HUDEP-2 (cell line): ENCODE measurements around the gene TMEM131.

Experiments
- DNase-seq, 76 experiments: peaks; one replicate each; lab custom pipeline; 2025; ENCODE audit not compliant: unreplicated experiment in 76 of 76; lab: John Stamatoyannopoulos, UW

The TMEM131 gene

DNA sequence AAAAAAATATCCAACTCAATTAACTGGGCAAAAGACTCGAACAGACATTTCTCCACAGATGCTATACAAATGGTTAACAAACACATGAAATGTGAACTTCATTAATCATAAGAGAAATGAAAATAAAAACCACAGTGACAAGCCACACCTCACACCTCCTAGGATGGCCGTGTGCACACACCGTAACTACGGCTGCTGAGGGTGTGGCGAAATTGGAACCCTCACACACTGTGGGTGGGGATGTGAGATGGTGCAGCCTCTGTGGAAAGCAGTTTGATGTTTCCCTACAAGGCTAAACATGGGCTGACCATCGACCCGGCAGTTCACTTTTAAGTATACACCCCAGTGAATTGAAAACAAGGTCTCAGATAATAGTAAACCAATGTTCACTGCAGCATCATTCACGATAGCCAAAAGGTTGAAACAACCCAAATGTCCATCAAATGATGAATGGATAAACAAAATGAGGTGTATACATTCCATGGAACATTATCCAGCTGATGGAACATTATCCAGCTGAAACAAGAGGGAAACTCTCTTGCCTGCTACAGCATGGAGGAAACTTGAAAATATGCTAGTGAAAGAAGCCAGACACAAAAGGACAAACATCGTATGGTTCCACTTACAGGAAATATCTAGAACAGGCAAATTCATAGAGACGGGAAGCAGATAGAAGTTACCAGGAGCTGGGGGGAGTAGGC, 250.1 kb downstream of the TMEM131 start:
- DNase-seq: no peak

DNA sequence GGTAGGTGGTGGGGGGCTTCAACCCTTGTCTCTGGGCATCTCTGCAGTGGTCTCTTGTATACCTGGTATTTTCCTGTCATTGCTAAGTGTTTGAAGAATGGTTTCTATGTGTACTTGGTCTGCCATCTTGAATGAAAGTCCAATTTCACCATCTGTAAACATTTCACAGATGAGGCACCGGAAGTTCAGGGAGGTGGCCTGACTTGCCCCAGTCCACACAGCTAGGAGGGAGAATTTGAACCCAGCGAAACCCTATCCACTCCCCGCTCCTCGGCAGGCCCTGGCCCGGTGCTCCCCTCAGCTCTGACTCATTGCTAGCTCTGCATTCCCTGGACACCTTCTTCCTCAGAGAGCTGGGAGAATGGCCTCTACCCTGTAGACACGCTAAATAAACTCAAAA, 251.8 kb downstream of the TMEM131 start:
- no peak for DNase-seq

DNA sequence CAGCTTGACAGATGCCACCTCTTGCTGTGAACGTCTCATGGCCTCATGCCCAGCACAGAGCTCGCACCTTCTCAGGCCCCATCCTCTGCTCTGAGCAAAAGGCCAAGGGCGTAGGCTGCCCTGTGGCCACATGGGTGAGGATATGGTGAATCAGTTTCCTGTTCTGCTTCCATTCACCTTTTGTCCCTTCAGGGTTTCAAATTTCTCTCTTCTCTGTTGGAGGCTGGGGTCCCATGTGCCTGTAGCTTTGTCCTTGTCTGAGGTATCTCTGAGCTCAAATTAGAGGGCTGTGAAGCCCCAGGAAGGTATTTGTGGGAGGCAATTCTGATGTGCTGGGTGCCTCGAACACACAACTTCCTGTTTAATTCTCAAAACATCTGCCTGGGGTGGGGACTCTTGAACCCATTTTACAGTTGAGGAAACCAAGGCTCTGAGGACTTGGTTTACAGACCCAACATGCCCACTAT, 253.3 kb downstream of the TMEM131 start:
- DNase-seq: no peak

DNA sequence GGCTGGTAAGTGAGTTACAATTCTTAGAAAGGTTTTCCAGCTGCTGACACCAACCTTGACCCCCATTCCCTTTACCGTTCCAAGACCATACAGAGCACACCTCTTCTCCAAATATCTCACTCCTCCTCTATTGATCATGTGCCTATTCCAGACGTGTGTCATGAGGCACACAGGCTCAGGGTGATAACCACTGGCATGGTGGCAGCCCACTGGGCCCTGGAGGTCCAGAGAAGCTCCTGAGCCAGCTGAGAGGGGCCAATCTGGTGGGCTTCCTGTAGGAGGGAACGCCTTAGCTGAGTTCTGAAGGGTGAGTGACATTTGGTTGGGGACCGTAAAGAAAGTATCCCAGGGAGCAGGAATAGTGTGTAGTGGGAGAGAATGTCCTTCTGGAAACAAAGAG, 254.1 kb downstream of the TMEM131 start:
- no peak for DNase-seq

DNA sequence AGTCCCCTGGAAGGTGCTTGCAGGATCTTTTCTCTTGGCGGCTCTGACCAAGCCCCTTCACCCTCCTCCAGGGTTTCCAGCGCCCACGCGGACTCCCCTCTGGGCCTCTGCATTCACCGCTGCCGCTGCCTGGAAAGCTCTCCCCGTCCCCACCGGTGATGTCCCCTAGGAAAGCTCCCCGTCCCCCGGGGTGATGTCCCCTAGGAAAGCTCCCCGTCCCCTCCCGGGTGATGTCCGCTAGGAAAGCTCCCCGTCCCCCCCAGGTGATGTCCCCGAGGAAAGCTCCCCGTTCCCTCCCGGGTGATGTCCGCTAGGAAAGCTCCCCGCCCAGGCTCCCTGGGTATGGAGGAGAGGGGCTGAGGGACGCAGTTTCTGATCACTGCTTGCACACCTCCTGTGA, 254.5 kb downstream of the TMEM131 start:
- no peak for DNase-seq

DNA sequence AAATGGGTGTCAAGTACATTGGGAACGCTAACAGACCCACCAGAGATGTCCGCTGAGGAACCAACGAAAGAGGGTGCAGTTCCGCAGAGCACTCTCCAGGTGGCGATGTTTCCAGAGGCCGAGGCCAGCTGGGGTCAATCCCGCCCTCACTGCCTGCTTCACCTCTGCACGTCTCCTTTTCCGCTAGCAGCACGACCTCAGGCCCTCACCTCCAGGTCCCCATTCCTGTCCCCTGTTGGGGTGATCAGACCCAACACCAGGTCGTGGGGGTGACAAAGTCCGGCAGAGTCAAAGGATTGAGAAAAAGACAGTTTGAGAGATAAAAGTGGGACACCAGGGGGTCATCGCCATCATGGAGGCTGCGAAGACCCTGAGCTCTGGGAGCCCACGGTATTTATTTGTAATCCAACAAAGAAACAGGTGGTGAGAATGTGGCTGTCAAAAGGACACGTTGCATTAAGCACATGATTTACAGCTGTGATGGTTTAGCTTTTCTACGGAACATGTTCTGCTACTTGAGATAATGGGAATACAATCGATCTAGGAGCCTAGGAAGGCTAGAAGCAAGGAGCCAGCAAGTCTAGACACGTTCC, 255.1 kb downstream of the TMEM131 start:
- DNase-seq: peak in 44 of 76 experiments; percentile 3 to 65 (median 32)

DNA sequence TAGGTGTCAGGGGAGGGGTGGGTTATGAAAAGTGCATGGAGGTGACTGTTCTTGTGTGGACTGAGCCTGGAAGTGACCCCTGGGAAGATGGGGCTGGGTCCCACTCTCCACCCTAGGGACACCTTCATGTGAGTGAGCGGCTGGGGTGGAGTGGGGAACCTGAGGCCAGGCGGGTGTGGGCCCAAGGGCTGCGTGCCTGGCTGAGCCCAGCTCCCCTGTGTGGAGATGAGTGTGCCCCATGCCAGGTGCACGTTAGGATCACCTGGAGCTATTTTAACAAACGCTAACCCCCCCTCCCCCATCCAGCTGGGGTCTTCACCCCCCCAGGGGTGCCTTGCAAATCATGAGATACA, 255.9 kb downstream of the TMEM131 start:
- DNase-seq: no peak

DNA sequence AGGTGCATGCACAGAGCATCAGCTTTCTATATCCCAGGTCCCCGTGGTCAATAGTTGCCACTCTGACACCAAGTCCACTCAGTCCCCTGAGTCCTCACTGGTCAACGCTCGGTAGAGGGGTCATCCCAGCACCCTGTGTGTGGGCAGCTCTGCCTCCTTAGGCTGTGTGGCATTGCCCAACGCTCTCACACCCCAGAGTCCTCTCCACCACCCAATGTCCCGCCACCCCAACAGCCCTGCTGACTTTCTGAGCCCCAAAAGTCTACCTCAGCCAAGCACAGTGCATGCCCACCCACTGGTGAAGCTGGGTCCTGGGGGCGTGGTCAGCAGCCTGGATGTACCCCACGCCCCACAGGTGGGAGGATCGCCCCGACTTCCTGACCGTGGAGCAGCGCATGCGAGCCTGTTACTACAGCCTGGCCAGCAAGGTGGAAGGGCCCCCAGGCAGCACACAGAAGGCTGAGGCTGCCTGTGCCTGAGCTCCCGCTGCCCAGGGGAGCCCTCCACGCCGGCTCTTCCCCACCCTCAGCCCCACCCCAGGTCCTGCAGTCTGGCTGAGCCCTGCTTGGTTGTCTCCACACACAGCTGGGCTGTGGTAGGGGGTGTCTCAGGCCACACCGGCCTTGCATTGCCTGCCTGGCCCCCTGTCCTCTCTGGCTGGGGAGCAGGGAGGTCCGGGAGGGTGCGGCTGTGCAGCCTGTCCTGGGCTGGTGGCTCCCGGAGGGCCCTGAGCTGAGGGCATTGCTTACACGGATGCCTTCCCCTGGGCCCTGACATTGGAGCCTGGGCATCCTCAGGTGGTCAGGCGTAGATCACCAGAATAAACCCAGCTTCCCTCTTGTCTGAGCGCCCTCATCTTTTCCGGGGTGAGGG, 256.5 kb downstream of the TMEM131 start:
- DNase-seq: no peak

DNA sequence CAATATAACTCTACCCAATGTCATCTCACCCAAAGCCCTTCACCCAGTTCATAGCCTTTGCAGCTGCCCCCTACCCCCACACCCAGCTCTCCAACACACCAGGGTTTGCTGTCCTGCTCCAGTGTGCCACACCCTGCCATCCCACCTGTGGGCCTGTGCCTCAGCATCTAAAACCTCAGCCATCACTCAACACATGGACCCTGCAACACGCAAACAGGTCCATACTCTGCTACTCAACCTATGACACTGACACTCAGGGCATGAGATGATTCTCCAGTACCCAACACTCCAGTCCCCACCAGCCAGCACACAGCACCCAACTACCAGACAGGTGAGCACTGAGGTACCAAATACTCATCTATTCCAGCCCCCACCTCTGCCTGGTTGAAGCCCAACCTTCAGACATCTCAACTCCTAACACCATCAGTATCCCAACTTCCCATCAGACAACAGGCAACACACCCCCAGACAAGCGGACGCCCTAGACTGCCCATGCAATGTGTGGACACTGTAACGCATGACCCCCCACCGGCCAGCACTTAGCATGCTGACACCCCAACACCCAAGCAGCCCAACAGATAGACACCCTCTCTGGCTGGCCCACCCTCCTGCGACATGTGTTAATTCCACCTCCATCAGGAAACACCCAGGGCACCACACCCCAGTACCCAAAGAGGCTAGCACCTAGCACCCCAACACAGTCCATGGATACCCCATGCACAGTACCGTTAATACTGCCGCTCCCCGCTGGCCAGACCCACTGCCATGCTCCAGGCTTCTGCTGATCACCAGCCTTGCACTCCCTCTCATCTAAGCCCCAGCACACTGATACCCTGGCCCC, 257.3 kb downstream of the TMEM131 start:
- DNase-seq: no peak

DNA sequence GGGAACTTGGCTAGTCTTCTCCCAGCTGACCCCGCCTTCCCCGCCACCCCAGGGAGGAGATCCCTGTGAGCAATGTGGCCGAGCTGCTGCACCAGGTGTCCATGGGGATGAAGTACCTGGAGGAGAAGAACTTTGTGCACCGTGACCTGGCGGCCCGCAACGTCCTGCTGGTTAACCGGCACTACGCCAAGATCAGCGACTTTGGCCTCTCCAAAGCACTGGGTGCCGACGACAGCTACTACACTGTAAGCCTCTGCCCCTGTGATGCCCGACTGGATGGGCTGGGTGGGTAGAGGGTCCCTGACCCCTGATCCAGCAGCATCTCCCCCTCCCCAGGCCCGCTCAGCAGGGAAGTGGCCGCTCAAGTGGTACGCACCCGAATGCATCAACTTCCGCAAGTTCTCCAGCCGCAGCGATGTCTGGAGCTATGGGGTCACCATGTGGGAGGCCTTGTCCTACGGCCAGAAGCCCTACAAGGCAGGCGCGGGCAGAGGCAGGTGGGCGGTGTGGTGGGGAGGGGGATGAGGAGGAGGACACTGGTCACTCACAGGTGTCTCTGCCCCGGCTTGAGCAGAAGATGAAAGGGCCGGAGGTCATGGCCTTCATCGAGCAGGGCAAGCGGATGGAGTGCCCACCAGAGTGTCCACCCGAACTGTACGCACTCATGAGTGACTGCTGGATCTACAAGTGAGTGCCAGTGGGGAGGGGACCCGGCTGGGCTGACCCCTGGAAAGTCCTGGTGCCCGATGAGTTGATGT, 258.1 kb downstream of the TMEM131 start:
- DNase-seq: no peak

DNA sequence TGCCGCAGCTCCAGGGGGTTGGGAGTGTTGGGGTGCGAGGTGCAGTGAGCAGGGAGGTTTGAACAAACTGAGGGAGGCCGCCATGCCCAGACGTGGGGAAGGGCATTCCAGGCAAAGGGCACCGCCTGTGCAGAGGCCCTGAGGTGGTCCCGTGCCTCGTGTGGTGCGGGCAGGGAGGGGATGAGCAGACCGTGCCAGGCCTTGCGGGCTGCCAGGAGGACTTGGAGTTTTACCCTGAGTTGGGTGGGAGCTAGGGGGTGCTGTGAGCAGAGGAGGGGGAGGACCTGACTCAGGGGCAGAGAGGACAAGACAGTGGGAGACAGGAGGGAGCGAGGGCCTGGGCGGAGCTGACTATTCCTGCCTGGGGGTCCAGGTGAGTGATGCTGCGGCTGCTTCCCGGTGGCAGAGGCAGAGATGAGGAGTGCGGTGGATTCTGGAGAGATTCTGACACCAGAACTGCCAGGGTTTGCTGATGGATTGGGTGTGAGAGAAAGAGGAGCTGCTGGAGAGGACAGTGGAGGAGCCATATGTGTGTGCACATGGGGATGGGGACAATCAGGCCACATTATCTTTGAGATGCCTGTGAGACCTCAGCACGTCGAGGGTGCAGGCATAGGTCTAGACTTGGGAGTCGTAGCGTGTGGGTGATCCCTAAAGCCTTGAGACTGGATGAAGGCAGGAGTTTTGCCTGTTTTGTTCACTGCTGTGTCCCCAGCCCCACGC, 259.0 kb downstream of the TMEM131 start:
- no peak for DNase-seq

DNA sequence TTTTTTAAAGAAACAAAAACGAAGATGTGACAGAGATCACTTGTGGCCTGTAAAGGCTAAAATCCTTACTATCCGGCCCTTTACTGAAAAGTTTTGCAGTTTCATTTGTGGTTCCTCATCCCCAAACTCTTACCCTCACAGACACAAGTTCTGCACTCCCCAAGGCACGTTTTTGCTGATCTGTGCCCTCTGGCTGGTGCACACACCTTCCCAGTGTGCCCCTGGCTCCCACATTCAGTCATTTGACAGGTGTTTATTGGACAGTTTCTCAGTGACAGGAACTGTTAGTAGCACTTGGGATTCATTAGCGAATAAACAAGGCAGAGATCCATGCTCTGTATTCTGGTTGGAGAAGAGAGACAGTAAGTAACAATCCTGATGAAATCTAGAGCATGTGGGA, 259.6 kb downstream of the TMEM131 start:
- no peak for DNase-seq

DNA sequence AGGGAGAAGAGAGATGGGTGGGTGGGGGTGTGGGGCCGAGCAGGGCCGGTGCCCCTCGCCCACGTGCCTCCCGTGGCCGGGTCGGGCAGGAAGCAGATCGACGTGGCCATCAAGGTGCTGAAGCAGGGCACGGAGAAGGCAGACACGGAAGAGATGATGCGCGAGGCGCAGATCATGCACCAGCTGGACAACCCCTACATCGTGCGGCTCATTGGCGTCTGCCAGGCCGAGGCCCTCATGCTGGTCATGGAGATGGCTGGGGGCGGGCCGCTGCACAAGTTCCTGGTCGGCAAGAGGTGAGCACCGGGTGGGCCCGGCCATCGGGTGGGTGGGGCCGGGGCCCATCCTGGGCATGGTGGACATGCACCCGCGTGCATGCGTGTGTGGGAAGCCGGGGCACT, 260.6 kb downstream of the TMEM131 start:
- DNase-seq: no peak

DNA sequence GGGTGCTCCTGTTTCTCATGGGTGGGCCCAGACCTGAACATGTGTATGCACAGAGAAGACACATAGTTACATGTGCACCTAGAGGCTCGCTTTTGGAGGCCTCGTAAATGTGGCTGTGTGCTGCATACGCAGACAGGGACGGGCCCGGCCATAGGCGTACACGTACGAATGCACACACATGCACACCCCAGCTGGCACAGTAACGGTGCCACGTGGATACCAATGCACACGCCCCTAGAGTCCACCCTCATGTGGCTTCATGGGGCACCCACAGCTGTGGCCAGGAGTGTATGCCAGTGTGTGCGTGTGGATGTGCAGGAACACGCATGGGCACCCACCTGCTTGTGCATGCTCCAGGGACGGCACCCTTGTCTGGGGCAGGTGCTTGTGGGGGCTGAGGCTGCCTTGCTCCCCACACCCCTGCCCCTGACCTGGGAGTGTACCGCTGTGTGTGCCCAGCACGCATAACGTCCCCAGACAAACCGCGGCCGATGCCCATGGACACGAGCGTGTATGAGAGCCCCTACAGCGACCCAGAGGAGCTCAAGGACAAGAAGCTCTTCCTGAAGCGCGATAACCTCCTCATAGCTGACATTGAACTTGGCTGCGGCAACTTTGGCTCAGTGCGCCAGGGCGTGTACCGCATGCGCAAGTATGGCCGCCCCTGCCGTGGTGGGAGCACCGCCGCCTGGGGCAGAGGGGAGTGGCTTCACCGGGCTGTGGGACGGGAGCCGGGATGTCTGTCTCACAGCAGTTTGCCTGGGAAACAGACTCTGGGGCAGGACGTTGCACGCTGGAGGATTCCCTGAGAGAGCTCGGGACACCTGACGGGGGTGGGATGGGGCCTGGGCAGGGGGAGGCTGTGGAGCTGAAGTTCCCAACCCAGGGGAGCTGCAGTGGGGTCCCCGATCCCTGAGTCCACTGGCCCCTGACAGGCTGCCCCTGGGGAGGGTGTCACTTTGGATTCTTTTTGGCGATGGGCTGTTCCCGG, 261.4 kb downstream of the TMEM131 start:
- DNase-seq: no peak

DNA sequence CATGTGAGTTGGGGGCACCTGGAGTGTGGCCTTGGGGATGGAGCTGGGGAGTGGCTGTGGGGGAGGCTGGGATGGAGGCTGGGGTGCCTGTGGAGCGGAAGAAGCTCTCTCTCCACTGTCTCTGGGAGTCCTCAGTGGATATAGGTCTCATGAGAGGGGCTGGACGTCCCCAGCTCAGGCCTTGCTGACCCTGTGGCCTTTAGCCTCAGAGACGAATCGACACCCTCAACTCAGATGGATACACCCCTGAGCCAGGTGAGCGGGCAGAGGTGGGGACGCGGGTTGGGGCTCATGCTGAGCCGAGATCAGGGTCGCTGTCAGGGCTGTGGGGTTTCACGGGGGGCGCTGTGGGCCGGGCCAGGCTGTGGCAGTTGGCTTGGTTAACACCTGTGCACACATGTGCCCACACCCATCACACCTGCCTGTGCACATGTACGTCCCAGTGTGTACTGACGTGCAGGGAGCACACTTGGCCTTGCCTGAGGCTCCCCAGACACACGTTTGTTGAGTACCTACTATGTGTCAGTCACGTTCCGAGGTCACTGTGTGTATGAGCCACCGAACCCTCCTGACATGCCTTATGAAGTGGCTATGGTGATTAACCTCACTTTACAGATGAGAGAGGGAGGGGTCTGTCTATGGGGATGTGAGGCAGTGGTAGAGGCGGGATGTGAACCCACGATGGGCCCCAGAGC, 262.3 kb downstream of the TMEM131 start:
- no peak for DNase-seq

DNA sequence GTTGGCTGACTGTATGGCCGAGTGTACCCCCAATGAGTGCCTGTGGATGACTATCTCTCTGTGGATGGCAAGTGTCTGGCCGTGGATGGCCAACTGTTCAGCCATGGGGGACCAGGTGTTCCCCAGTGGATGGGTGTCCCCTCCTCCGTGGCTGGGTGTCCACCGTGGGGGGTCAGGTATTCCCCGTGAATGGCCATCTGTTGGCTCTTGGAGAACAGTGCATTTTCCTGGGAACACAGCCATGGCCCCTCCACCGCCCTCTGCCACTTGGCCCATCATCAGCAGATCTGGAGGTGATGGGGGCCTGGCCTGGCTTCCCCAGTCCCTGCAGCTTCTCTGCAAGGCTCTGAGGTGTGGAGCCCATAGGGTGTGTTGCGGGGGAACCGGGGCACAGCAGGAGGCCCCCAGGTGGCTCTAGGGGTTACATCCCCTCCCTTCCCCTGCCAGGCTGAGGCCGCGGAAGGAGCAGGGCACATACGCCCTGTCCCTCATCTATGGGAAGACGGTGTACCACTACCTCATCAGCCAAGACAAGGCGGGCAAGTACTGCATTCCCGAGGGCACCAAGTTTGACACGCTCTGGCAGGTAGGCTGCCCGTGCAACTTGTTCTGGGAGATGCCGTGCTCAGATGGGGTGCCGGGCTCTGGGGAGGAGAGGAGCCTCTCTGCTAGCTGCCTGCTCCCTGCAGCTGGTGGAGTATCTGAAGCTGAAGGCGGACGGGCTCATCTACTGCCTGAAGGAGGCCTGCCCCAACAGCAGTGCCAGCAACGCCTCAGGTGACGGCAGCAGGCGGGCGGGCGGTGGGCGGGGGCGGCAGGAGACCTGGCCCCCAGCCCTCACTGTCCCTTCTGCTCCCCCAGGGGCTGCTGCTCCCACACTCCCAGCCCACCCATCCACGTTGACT, 263.1 kb downstream of the TMEM131 start:
- DNase-seq: no peak
